Activated CD4-positive, alpha-beta memory T cell treated with anti-CD3 and anti-CD28 coated beads for 36 hours (primary cell): ENCODE results near the gene GBP2. TPM values are rescaled to one million over a fixed set of nuclear protein-coding genes. Genes with fewer than 3 reads are reported as not detected.
A peak's percentile ranks its signal among the peaks of the same experiment; 100 is the strongest.
"Not testable (repeated sequence)": the region's sequence is repeated elsewhere in the genome, so short reads cannot be mapped to it uniquely, and the experiment has no call there.

Experiments used
- CTCF ChIA-PET: fragments of 350-600 bp; sonication (Branson Sonifier 250); formaldehyde crosslinking; loops from one replicate; lab custom pipeline; 2021; ENCODE audit warnings: antibody characterized with exemption, inconsistent platforms; lab: Charles Lee
- POLR2A ChIA-PET: fragments of 350-600 bp; sonication (Branson Sonifier 250); formaldehyde crosslinking; loops from one replicate; lab custom pipeline; 2021; ENCODE audit warnings: antibody characterized with exemption; lab: Charles Lee
- DNase-seq: peaks from one replicate; pipeline ENCODE4 v3.0.0-alpha.2; 2020
- H3K27ac Mint-ChIP-seq: one replicate; pipeline ENCODE4 v1.8.0; 2021; ENCODE audit warnings: mixed read lengths
- H3K27me3 Mint-ChIP-seq: one replicate; pipeline ENCODE4 v1.8.0; 2021; ENCODE audit warnings: mixed read lengths
- H3K36me3 Mint-ChIP-seq: one replicate; pipeline ENCODE4 v1.8.0; 2021; ENCODE audit warnings: mixed read lengths
- H3K4me1 Mint-ChIP-seq: one replicate; pipeline ENCODE4 v1.8.0; 2021; ENCODE audit warnings: low read depth, mixed read lengths
- H3K4me3 Mint-ChIP-seq: one replicate; pipeline ENCODE4 v1.8.0; 2021; ENCODE audit warnings: mild to moderate bottlenecking, mixed read lengths
- H3K9me3 Mint-ChIP-seq: one replicate; pipeline ENCODE4 v1.8.0; 2021; ENCODE audit warnings: mixed read lengths
- intact Hi-C: fragments of 100-400 bp; cut with micrococcal nuclease; formaldehyde crosslinking; loops from one replicate; pipeline ENCODE4 v1.15.1; 2023
- total RNA-seq, 2 experiments: library from RNA; stranded (reverse); gene quantifications; one replicate each; pipeline ENCODE4 v1.2.3, GENCODE V29; 2021

The GBP2 gene
- total RNA-seq, 2 experiments from 2014 or later = 396 to 403 TPM

DNA sequence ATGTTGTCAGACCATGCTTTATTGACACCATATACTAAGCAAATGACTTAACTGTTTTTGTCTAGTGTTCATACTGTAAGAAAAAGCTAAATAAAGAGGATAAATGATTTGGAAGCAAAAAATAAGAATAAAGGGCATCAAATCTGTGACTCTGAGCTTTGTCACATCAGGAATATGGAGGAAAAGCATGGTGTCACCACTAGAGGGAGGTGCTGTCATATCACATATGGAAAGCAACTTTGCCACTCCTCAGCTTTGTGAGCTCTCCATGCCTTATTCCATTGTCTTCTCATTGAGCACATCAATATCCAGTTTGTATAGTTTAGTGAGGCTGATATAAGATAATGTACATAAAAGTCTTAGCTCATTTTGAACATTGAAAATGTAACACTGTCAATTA is 40.1 kb downstream of the GBP2 start:
- POLR2A ChIA-PET = no interaction called here
- Mint-ChIP-seq H3K27ac (no peak overlapping the region), H3K36me3 (no peaks in the 10 kb centered on the region), H3K4me1 (peaks cover 6% of the 10 kb centered on the region), H3K9me3 (peaks cover 3% of the 10 kb centered on the region), H3K27me3 (no peaks in the 10 kb centered on the region), H3K4me3 (no peak overlapping the region)
- peak; percentile 43 for DNase-seq
- intact Hi-C loops = loop anchor here (1.0 to 5.0 kb wide), 3 partner anchors 191 to 367 kb away; no protein-coding TSS in a partner anchor
- CTCF ChIA-PET = interaction anchor here (0.6 to 2.8 kb wide), 35 partner anchors 17 to 379 kb away, joined by 3 to 30 read pairs (median 4); partner anchors contain the start of genes GBP1, GBP2, GBP5 and GBP6

DNA sequence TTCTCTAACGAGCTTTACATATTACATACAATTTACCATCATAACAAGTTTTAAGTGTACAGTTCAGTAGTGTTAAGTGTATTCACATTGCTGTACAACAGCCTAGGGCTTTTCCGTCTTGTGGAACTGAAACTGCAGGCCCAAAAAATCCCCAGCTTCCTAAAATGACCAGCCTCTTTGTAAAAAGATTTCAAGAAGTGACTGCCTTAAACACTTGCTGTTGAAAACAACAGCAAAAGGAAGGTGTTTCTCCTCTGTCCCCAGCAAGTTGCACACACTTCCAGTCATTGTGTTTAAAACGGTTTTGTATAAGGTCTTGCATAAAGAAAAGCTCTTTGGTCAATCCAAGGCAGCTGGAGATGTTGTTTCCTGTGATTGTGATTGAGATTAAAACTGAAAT is 44.9 kb downstream of the GBP2 start:
- H3K9me3 Mint-ChIP-seq = peaks cover 23% of the 10 kb centered on the region
- no peak overlapping the region for H3K4me3 Mint-ChIP-seq
- intact Hi-C loops = no loop called here
- ChIA-PET POLR2A (no interaction called here), CTCF (interaction anchor here (0.7 to 1.3 kb wide), 2 partner anchors 97 to 375 kb away, joined by 3 to 4 read pairs; no protein-coding TSS in a partner anchor)
- H3K4me1 Mint-ChIP-seq = no peaks in the 10 kb centered on the region
- DNase-seq = no peak
- no peaks in the 10 kb centered on the region for H3K27me3 Mint-ChIP-seq
- H3K27ac Mint-ChIP-seq = no peak overlapping the region
- H3K36me3 Mint-ChIP-seq = peaks cover 8% of the 10 kb centered on the region

DNA sequence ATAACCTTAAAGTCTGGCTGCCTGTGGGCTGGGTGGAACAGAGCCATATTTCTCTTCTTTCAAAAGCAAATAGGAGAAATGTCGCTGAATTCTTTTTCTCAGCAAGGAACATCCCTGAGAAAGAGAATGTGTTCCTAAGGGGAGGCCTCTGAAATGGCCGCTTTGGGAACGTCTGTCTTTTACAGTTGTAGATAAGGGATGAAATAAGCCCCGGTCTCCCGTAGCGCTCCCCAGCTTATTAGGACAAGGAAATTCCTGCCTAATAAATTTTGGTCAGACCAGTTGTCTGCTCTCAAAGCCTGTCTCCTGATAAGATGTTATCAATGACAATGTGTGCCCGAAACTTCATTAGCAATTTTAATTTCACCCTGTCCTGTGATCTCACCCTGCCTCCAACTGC is 45.8 kb downstream of the GBP2 start:
- H3K36me3 Mint-ChIP-seq, H3K4me1 Mint-ChIP-seq, H3K27ac Mint-ChIP-seq, CTCF ChIA-PET, DNase-seq, POLR2A ChIA-PET, H3K4me3 Mint-ChIP-seq, H3K27me3 Mint-ChIP-seq, intact Hi-C loops: not testable (repeated sequence)
- H3K9me3 Mint-ChIP-seq = peaks cover 25% of the 10 kb centered on the region

DNA sequence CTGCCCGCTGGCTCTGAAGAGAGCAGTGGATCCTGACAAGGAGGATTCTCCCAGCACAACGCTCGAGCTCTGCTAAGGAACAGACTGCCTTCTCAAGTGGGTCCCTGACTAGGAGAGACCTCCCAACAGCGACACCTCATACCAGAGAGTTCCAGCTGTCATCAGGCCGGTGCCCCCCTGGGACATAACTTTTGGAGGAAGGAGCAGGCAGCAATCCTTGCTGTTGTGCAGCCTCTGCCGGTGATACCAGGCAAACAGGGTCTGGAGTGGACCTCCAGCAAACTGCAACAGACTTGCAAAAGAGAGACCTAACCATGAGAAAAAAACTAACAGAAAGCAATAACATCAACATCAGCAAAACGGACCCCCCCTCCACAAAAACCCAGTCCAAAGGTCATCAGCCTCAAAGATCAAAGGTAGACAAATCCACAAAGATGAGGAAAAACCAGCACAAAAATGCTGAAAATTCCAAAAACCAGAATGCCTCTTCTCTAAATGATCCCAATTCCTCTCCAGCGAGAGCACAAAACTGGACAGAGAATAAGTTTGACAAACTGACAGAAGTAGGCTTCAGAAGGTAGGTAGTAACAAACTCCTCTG is 53.3 kb downstream of the GBP2 start:
- Mint-ChIP-seq H3K9me3 (peaks cover 28% of the 10 kb centered on the region), H3K4me1 (peaks cover 22% of the 10 kb centered on the region)
- H3K27me3 Mint-ChIP-seq, CTCF ChIA-PET, DNase-seq, POLR2A ChIA-PET, H3K27ac Mint-ChIP-seq, H3K4me3 Mint-ChIP-seq, intact Hi-C loops, H3K36me3 Mint-ChIP-seq: not testable (repeated sequence)

DNA sequence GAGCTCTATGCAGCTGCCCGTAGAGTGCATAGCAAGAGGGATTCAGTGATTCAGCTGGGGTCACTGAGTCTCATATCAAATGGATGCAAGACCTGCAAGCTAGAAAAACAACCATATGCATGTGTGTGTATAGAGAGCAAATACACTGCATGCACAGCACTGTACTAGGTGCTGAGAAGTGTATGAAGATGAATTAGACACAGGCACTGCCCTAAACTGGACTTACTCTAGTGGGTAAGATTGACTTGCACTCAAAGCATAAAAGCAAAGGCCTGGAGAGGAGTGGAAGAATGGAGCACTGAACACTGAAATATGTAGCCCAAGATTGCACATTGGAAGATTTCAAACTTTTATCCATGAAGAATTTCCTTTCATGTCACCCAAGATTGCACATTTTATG is 55.4 kb downstream of the GBP2 start:
- Mint-ChIP-seq H3K4me3 (peak overlapping the region; percentile 65), H3K4me1 (peaks cover 24% of the 10 kb centered on the region), H3K27me3 (no peaks in the 10 kb centered on the region), H3K27ac (no peak overlapping the region), H3K9me3 (peaks cover 22% of the 10 kb centered on the region), H3K36me3 (peaks cover 8% of the 10 kb centered on the region)
- POLR2A ChIA-PET = interaction anchor here (1.0 kb wide), 1 partner anchor 229 kb away, joined by 3 read pairs; no protein-coding TSS in a partner anchor
- intact Hi-C loops = no loop called here
- DNase-seq = no peak
- CTCF ChIA-PET = interaction anchor here (1.2 kb wide), 1 partner anchor 86 kb away, joined by 3 read pairs; no protein-coding TSS in a partner anchor

DNA sequence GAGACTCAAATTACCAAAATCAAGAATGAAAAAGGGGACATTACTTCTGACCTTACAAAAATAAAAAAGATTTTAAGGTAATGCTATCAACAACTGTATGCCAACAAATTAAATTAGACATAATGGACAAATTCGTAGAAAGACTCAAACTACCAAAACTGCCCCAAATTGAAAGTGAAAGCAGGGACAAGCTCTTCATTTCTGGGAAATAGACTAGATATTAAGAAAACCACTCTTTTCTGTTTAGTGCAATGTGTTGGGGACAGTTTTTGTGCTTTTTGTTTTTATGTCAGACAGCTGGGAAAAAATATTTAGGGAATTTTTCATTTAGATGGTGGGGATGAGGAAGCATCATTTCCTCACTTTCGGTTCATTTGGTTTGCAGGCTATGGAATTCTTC is 56.0 kb downstream of the GBP2 start:
- Mint-ChIP-seq H3K4me3 (peak overlapping the region; percentile 65), H3K36me3 (peaks cover 8% of the 10 kb centered on the region), H3K9me3 (peaks cover 20% of the 10 kb centered on the region), H3K27me3 (no peaks in the 10 kb centered on the region), H3K27ac (peak overlapping the region; percentile 74), H3K4me1 (peaks cover 27% of the 10 kb centered on the region)
- ChIA-PET POLR2A (interaction anchor here (0.7 to 1.2 kb wide), 3 partner anchors 54 to 229 kb away, joined by 3 read pairs; partner anchors contain the start of gene GBP4), CTCF (interaction anchor here (0.6 to 1.2 kb wide), 4 partner anchors 28 to 289 kb away, joined by 3 to 4 read pairs (median 4); no protein-coding TSS in a partner anchor)
- intact Hi-C loops = loop anchor here (5.0 kb wide), 1 partner anchor 32 kb away; no protein-coding TSS in a partner anchor
- DNase-seq = no peak

DNA sequence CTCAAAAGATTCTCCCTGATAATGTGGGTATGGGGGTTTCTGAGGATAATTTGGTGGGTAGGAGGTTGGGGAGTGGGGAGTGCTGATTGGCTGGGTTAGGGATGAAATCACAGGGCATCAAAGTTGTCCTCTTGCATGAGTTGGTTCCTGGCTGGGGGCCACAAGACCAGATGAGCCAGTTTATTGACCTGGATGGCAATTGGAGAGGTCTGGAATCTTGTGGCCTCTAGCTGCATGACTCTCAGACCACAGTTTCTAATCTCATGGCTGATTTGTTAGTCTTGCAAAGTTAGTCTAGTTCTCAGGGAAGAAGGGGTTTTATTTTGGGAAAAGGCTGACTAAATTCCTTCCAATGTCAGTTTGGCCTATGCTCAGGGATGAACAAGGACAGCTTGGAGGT is 57.6 kb downstream of the GBP2 start:
- Mint-ChIP-seq H3K27me3 (no peaks in the 10 kb centered on the region), H3K9me3 (peaks cover 4% of the 10 kb centered on the region), H3K27ac (no peak overlapping the region), H3K36me3 (peaks cover 3% of the 10 kb centered on the region), H3K4me3 (no peak overlapping the region), H3K4me1 (peaks cover 34% of the 10 kb centered on the region)
- CTCF ChIA-PET = interaction anchor here (1.5 kb wide), 1 partner anchor 18 kb away, joined by 7 read pairs; no protein-coding TSS in a partner anchor
- no peak for DNase-seq
- intact Hi-C loops = loop anchor here (5.0 kb wide), 1 partner anchor 34 kb away; no protein-coding TSS in a partner anchor
- POLR2A ChIA-PET = no interaction called here

DNA sequence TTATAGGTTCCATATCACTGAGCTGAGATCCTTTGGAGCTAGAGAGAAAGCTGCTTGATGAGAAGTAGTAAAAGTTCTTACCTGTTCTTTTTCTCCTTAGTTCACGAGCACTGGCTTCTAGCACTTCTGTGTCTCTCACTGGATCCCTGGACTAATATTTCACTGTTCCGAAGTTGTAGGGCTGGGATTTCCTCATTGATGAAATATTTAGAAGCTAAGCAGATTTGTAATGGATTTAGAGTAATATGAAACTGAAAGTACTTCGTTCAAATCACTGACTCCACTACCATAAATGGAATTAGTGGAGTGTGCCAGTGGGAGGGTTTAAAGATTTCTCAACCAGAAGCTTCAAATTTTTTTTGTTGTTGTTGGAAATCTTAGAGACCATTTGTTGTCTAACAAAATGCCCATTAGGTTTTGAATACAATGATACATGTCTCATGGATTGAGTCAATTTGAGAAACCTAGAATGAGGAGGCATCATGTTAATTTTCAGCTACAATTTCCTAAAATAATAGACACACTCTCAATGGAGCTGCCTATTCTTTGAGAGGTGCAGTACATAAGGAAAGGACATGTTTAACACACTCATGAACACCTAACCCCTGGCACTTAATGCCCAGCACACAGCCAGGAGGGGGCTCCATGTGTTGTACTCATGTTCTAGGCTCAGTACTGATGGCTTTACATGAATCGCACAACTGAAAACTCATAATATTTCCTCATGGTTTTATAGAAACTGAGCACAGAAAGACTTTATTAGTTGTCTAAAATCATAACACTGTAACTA is 60.6 kb downstream of the GBP2 start, which contains the start of gene GBP1:
TSS of gene GBP1 (minus strand) at position 130 of the 790 bp plus-strand sequence. CDS start 1,974 bp downstream, outside the sequence.
- DNase-seq = no peak
- H3K27me3 Mint-ChIP-seq = no peaks in the 10 kb centered on the region
- peaks cover 56% of the 10 kb centered on the region for H3K4me1 Mint-ChIP-seq
- POLR2A ChIA-PET = interaction anchor here (0.7 to 1.8 kb wide), 9 partner anchors 19 to 234 kb away, joined by 3 to 8 read pairs (median 4); partner anchors contain the start of gene GBP4
- CTCF ChIA-PET = interaction anchor here (0.9 to 2.3 kb wide), 8 partner anchors 19 to 418 kb away, joined by 3 to 10 read pairs (median 4); partner anchors contain the start of gene GBP3
- peak within 1 kb of the TSS; percentile 87 for H3K4me3 Mint-ChIP-seq
- intact Hi-C loops = loop anchor here (1.0 to 5.0 kb wide), 5 partner anchors 24 to 133 kb away; partner anchors contain the start of genes GBP2, GBP3 and GBP4
- H3K27ac Mint-ChIP-seq = peak within 1 kb of the TSS; percentile 91
- peaks cover 21% of the 10 kb centered on the region for H3K36me3 Mint-ChIP-seq
- H3K9me3 Mint-ChIP-seq = no peaks in the 10 kb centered on the region

DNA sequence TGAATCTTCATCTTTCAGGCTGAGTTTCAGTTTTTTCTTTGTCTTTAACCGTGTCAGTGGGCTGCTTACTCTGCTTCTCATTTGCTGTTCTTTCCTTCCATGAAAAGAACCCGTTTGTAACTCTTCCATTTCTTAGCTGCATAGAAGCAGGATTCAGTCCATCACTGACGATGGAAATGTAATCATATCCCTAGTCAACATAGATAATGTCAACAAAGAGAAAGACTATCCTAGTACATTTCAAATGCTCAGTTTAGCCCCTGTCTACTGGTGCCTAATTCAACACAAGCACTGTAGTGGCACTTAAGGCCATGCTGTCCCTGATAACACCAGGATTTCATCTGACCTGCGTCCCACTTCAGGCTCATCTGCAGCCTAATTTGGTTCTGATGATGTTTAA is 61.3 kb downstream of the GBP2 start:
- intact Hi-C loops = loop anchor here (1.0 to 5.0 kb wide), 6 partner anchors 23 to 543 kb away; partner anchors contain the start of genes GBP2, GBP3 and GBP4
- Mint-ChIP-seq H3K4me3 (peak overlapping the region; percentile 87), H3K27ac (peak overlapping the region; percentile 91), H3K36me3 (peaks cover 26% of the 10 kb centered on the region), H3K4me1 (peaks cover 53% of the 10 kb centered on the region), H3K9me3 (no peaks in the 10 kb centered on the region), H3K27me3 (no peaks in the 10 kb centered on the region)
- CTCF ChIA-PET = interaction anchor here (0.9 to 2.3 kb wide), 7 partner anchors 18 to 419 kb away, joined by 3 to 10 read pairs (median 4); partner anchors contain the start of gene GBP3
- no peak for DNase-seq
- POLR2A ChIA-PET = interaction anchor here (0.6 to 1.8 kb wide), 8 partner anchors 16 to 235 kb away, joined by 3 to 8 read pairs (median 4); partner anchors contain the start of gene GBP4

DNA sequence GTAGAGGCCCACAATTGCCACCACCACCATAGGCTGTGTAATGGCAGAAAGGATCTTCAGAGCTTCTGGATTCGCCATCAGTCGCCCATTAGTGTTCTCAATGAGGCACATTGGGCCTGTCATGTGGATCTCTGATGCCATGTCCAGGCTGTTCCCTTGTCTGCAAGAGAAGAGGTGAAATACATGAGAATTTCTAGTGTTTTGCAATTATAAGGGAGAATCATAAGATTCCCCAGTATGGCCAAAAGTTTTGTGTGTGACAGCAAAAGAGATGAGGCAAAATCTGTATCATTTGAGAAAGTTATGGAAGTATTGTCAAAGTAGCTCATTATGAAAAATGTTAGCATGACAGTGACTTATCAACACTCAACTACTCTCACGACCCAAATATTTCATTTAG is 62.8 kb downstream of the GBP2 start:
- Mint-ChIP-seq H3K36me3 (peaks cover 38% of the 10 kb centered on the region), H3K4me1 (peaks cover 45% of the 10 kb centered on the region), H3K4me3 (peak overlapping the region; percentile 87), H3K27me3 (no peaks in the 10 kb centered on the region), H3K9me3 (no peaks in the 10 kb centered on the region), H3K27ac (peak overlapping the region; percentile 91)
- intact Hi-C loops = loop anchor here (5.0 kb wide), 1 partner anchor 544 kb away; no protein-coding TSS in a partner anchor
- no peak for DNase-seq
- ChIA-PET POLR2A (interaction anchor here (1.0 to 1.9 kb wide), 4 partner anchors 20 to 209 kb away, joined by 3 to 6 read pairs (median 4); partner anchors contain the start of genes GBP3 and GBP5), CTCF (interaction anchor here (0.6 to 2.3 kb wide), 5 partner anchors 10 to 295 kb away, joined by 3 to 10 read pairs (median 3); no protein-coding TSS in a partner anchor)

DNA sequence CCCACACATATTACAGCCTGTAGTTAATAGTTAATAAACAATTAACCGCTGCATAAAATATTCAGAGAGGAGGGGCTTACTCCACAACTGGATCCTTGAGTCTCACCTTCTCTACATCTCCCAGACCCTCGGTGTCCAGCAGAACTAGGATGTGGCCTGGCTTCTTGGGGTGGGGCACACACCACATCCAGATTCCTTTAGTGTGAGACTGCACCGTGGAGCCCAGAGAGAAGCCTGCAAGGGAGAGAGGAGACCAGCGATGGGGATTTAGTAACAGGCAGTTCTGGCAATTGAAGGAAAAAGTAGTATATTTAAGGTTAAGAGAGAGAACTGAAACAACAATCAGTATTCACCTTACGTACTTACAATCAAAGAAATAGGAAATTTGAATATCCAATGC is 65.8 kb downstream of the GBP2 start:
- ChIA-PET POLR2A (no interaction called here), CTCF (no interaction called here)
- intact Hi-C loops = loop anchor here (5.0 kb wide), 1 partner anchor 547 kb away; no protein-coding TSS in a partner anchor
- peaks cover 38% of the 10 kb centered on the region for H3K4me1 Mint-ChIP-seq
- H3K36me3 Mint-ChIP-seq = peaks cover 60% of the 10 kb centered on the region
- no peaks in the 10 kb centered on the region for H3K9me3 Mint-ChIP-seq
- H3K27ac Mint-ChIP-seq = no peak overlapping the region
- no peaks in the 10 kb centered on the region for H3K27me3 Mint-ChIP-seq
- DNase-seq = no peak
- H3K4me3 Mint-ChIP-seq = no peak overlapping the region
